Muscle of leg (tissue), 11 donors: ENCODE data around the gene CDH4. TPM values are rescaled to one million over a fixed set of nuclear protein-coding genes. Genes with fewer than 3 reads are reported as not detected.
"Not testable (repeated sequence)": the region's sequence is repeated elsewhere in the genome, so short reads cannot be mapped to it uniquely, and the experiment has no call there.

Experiments used
- DNase-seq: peaks from one replicate; pipeline ENCODE4 v3.0.0; 2013
- H3K27ac ChIP-seq: one replicate; pipeline ENCODE4 v1.5.1; 2013; ENCODE audit warnings: mild to moderate bottlenecking, low read length, control low read depth
- H3K27me3 ChIP-seq: one replicate; pipeline ENCODE4 v1.6.1; 2013; ENCODE audit warnings: low read length; ENCODE audit not compliant: control insufficient read depth, insufficient read depth
- H3K36me3 ChIP-seq: one replicate; pipeline ENCODE4 v1.6.1; 2013; ENCODE audit warnings: low read length; ENCODE audit not compliant: control insufficient read depth, insufficient read depth
- H3K4me1 ChIP-seq: one replicate; pipeline ENCODE4 v1.6.1; 2013; ENCODE audit warnings: low read length; ENCODE audit not compliant: control insufficient read depth, insufficient read depth
- H3K4me3 ChIP-seq: one replicate; pipeline ENCODE4 v1.5.1; 2013; ENCODE audit warnings: low read length, control low read depth
- H3K9me3 ChIP-seq: replicated peaks from 2 replicates; pipeline ENCODE4 v1.6.1; 2013; ENCODE audit warnings: low read depth, low read length; ENCODE audit not compliant: control insufficient read depth
- WGBS: methylation state at CpG from one replicate; pipeline ENCODE4 v1.1.5; 2013; ENCODE audit warnings: missing lambda C conversion rate; ENCODE audit not compliant: insufficient coverage; 5-methylcytosine and 5-hydroxymethylcytosine counted together
- polyA plus RNA-seq, 8 donors: library from polyadenylated mRNA; unstranded; fragments of 120-200 nt; gene quantifications; one replicate each; pipeline versions ENCODE4 v1.2.1 to v1.2.3, GENCODE V29; 2013; ENCODE audit warnings: inconsistent platforms in 1 of 8, low replicate concordance in 1 of 8; ENCODE audit not compliant: insufficient read length in 8 of 8, insufficient read depth in 1 of 8
- total RNA-seq: library from RNA; stranded (reverse); fragments of 120-200 nt; gene quantifications from one replicate; pipeline ENCODE4 v1.2.4, GENCODE V29; 2013

Gene CDH4
- total and polyA plus RNA-seq, 9 donors: 0.66 to 1.4 (median 1.2) TPM

- no peaks in the 10 kb centered on the region for H3K36me3 ChIP-seq
- no peak overlapping the region for H3K27ac ChIP-seq
- WGBS: 71% methylated on average over 4 of the region's 7 CpGs
- H3K4me1 ChIP-seq: no peaks in the 10 kb centered on the region
- no peaks in the 10 kb centered on the region for H3K9me3 ChIP-seq
- DNase-seq: no peak
- no peaks in the 10 kb centered on the region for H3K27me3 ChIP-seq
- H3K4me3 ChIP-seq: no peak overlapping the region
Measured at GRCh38 chr20:61459705-61460104, 207.6 kb downstream of the CDH4 start.

GRCh38 chr20:61460261-61461052 lies 208.4 kb downstream of the CDH4 start:
- no peak overlapping the region for H3K4me3 ChIP-seq
- no peak overlapping the region for H3K27ac ChIP-seq
- no peaks in the 10 kb centered on the region for H3K36me3 ChIP-seq
- WGBS: 72% methylated on average over 10 of the region's 11 CpGs
- no peaks in the 10 kb centered on the region for H3K27me3 ChIP-seq
- no peaks in the 10 kb centered on the region for H3K4me1 ChIP-seq
- no peak for DNase-seq
- no peaks in the 10 kb centered on the region for H3K9me3 ChIP-seq

- no peak overlapping the region for H3K27ac ChIP-seq
- no peak for DNase-seq
- no peak overlapping the region for H3K4me3 ChIP-seq
- H3K27me3 ChIP-seq: no peaks in the 10 kb centered on the region
- H3K4me1 ChIP-seq: no peaks in the 10 kb centered on the region
- WGBS: 72% methylated on average over 9 of the region's 12 CpGs
- no peaks in the 10 kb centered on the region for H3K36me3 ChIP-seq
- no peaks in the 10 kb centered on the region for H3K9me3 ChIP-seq
Measured at GRCh38 chr20:61461461-61461860, 209.4 kb downstream of the CDH4 start.

DNA sequence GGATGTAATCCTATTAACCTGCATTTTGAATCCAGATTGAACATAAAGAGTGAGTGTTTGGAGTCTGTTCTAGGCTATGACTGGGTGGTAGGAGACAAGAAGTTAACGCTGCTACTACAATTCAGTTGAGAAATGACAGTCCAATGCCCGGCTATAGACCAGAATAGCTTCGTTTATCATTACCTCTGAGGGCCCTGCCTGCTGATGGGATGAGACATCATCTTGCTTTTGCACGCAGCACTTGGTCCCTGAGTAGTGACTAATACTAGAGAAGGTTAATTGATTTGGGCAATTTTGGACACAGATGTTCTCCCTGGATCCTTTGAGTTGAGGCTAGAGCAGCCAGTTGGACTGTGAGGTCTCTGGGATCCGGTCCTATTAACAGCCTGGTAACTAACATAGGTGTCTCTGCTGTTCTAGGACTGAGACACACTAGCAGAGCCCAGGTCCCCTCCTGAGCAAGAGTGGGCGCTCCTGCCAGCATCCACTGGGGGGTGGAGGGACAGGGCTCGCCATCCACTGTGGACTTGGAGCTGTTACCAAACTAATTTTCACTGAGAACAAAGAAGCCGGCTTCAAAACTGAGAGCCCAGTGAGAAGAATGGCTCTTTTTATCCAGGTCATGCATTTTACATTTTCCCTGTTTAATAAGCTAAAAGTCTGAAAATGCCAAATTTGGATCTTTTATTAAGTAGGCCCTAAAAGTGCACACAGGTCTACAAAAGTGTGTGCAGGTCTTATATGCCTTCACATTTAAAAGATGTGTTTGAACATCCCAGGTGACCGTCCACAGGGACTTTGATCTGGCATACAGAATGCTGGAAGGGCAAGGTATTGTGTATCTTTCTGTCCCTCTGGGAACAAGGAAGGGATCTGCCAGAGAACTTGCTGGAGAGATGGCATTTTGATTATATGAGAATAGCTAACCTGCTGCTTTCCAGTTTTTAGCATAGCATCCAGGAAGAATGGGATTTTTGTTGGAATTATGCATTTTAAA lies 212.5 kb downstream of the CDH4 start:
- 86% methylated on average over 7 of the region's 9 CpGs for WGBS
- no peak overlapping the region for H3K27ac ChIP-seq
- no peaks in the 10 kb centered on the region for H3K4me1 ChIP-seq
- DNase-seq: no peak
- H3K36me3 ChIP-seq: no peaks in the 10 kb centered on the region
- no peaks in the 10 kb centered on the region for H3K27me3 ChIP-seq
- no peak overlapping the region for H3K4me3 ChIP-seq
- H3K9me3 ChIP-seq: peaks cover 2% of the 10 kb centered on the region

- Histone ChIP-seq H3K4me3 (no peak overlapping the region), H3K27me3 (peaks cover 2% of the 10 kb centered on the region), H3K4me1 (no peaks in the 10 kb centered on the region), H3K27ac (no peak overlapping the region), H3K9me3 (no peaks in the 10 kb centered on the region), H3K36me3 (no peaks in the 10 kb centered on the region)
- no peak for DNase-seq
- 89% methylated on average over 3 of the region's 7 CpGs for WGBS
Measured at GRCh38 chr20:61475729-61476128, 223.7 kb downstream of the CDH4 start.

- H3K4me3 ChIP-seq: no peak overlapping the region
- H3K36me3 ChIP-seq: no peaks in the 10 kb centered on the region
- H3K27ac ChIP-seq: no peak overlapping the region
- DNase-seq: no peak
- H3K27me3 ChIP-seq: peaks cover 2% of the 10 kb centered on the region
- no peaks in the 10 kb centered on the region for H3K9me3 ChIP-seq
- no peaks in the 10 kb centered on the region for H3K4me1 ChIP-seq
- WGBS: 79% methylated on average over 11 of the region's 12 CpGs
Measured at GRCh38 chr20:61476956-61477355, 224.9 kb downstream of the CDH4 start.

DNA sequence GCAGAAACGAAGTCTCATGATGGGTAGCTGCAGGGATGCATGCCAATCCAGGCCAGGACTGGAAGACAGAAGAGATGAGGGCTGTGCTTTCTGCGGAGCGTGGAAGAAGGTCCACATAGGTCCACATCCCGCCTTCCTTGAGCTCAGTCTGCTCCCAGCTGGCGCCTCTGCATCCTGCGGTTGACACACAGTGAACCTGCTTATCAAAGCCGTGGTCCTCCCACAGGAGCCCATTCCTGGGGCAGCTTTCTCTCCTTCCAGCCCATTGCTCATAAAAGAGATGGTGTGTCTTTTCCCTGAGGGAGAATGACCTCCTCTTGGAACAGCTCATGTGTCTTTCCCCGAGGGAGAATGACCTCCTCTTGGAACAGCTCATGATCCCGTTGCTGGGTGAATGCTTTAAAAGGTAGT lies 225.4 kb downstream of the CDH4 start:
- WGBS: 91% methylated on average over 6 of the region's 9 CpGs
- H3K9me3 ChIP-seq: no peaks in the 10 kb centered on the region
- no peak for DNase-seq
- peaks cover 2% of the 10 kb centered on the region for H3K27me3 ChIP-seq
- H3K4me3 ChIP-seq: no peak overlapping the region
- no peaks in the 10 kb centered on the region for H3K4me1 ChIP-seq
- no peak overlapping the region for H3K27ac ChIP-seq
- H3K36me3 ChIP-seq: no peaks in the 10 kb centered on the region

DNA sequence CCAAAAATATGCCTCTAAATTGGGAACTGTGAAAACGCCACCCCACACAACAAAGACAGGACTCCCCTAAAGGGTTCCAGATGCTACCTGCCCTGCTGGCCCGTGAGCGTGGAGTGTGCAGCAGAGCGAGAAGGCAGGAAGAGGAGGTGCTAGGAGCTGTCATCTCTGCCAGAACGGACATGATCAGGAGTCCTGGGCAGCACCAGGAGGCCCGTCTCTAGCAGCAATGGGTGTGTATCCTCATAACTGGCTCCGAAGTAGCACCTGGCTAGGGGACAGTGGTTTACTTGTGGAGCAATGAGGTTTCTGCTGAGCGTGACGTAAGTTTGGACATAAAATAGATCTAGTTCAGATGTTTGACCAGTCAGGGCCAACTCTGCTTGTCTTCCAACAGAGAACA lies 226.0 kb downstream of the CDH4 start:
- no peak for DNase-seq
- H3K4me1 ChIP-seq: no peaks in the 10 kb centered on the region
- 42% methylated on average over 8 of the region's 9 CpGs for WGBS
- no peak overlapping the region for H3K27ac ChIP-seq
- H3K36me3 ChIP-seq: no peaks in the 10 kb centered on the region
- peaks cover 2% of the 10 kb centered on the region for H3K27me3 ChIP-seq
- no peak overlapping the region for H3K4me3 ChIP-seq
- H3K9me3 ChIP-seq: no peaks in the 10 kb centered on the region

GRCh38 chr20:61478611-61479305 lies 226.7 kb downstream of the CDH4 start:
- Histone ChIP-seq H3K9me3 (no peaks in the 10 kb centered on the region), H3K27me3 (peaks cover 2% of the 10 kb centered on the region), H3K36me3 (no peaks in the 10 kb centered on the region), H3K27ac (no peak overlapping the region), H3K4me3 (no peak overlapping the region), H3K4me1 (no peaks in the 10 kb centered on the region)
- DNase-seq: no peak
- WGBS: 71% methylated on average over 6 of the region's 13 CpGs

DNA sequence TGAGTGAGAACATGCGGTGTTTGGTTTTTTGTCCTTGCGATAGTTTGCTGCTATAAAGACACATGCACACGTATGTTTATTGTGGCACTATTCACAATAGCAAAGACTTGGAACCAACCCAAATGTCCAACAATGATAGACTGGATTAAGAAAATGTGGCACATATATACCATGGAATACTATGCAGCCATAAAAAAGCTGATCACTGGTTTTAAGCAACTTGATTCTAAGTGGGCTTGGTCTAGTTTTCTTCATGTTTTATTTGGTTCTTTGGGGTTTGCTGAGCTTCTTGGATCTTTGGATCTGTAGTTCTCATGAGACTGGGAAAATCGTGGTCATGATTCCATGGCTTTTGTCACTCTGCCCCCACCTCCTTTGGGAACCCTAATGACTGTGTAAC lies 227.4 kb downstream of the CDH4 start:
- H3K4me3 ChIP-seq, H3K4me1 ChIP-seq, H3K9me3 ChIP-seq, H3K36me3 ChIP-seq, DNase-seq, H3K27me3 ChIP-seq, H3K27ac ChIP-seq: not testable (repeated sequence)
- WGBS: no CpG with 5 or more reads among the region's 4 CpGs
